HG03196 (cell line): Measurements from ENCODE around the gene PPM1H.

Source experiments
- ATAC-seq: cut with Tn5 transposase; IDR thresholded peaks from one replicate; pipeline ENCODE4 v1.9.1; 2021; ENCODE audit not compliant: unreplicated experiment

Gene PPM1H

GRCh38 chr12:62878211-62878610 lies 56.7 kb downstream of the PPM1H start:
- no peak for ATAC-seq

- ATAC-seq, result no peak
Measured at GRCh38 chr12:62876938-62877548, 57.9 kb downstream of the PPM1H start.

- ATAC-seq, result no peak
Measured at GRCh38 chr12:62873826-62874448, 61.0 kb downstream of the PPM1H start.

GRCh38 chr12:62873116-62873825 lies 61.7 kb downstream of the PPM1H start:
- no peak for ATAC-seq

- ATAC-seq, result no peak
Measured at GRCh38 chr12:62868820-62869219, 66.1 kb downstream of the PPM1H start.

GRCh38 chr12:62866451-62867082 lies 68.4 kb downstream of the PPM1H start:
- no peak for ATAC-seq

GRCh38 chr12:62865937-62866336 lies 69.0 kb downstream of the PPM1H start:
- no peak for ATAC-seq

GRCh38 chr12:62865065-62865464 lies 69.9 kb downstream of the PPM1H start:
- no peak for ATAC-seq

GRCh38 chr12:62862259-62862881 lies 72.6 kb downstream of the PPM1H start:
- ATAC-seq, result no peak

- ATAC-seq, result no peak
Measured at GRCh38 chr12:62861586-62861985, 73.4 kb downstream of the PPM1H start.

GRCh38 chr12:62860501-62861411 lies 74.2 kb downstream of the PPM1H start:
- no peak for ATAC-seq

- ATAC-seq, result no peak
Measured at GRCh38 chr12:62860020-62860419, 74.9 kb downstream of the PPM1H start.

GRCh38 chr12:62859321-62859737 lies 75.6 kb downstream of the PPM1H start:
- ATAC-seq, result no peak

GRCh38 chr12:62856454-62856853 lies 78.5 kb downstream of the PPM1H start:
- ATAC-seq, result no peak

- no peak for ATAC-seq
Measured at GRCh38 chr12:62854024-62854423, 80.9 kb downstream of the PPM1H start.

- ATAC-seq, result no peak
Measured at GRCh38 chr12:62849398-62849797, 85.6 kb downstream of the PPM1H start.

- no peak for ATAC-seq
Measured at GRCh38 chr12:62848418-62848817, 86.5 kb downstream of the PPM1H start.

- ATAC-seq, result no peak
Measured at GRCh38 chr12:62847709-62848108, 87.2 kb downstream of the PPM1H start.

GRCh38 chr12:62846491-62846890 lies 88.5 kb downstream of the PPM1H start:
- ATAC-seq, result no peak

GRCh38 chr12:62844915-62845314 lies 90.0 kb downstream of the PPM1H start:
- ATAC-seq, result no peak
